Ishikawa (cell line): ENCODE results near the gene DENND1B.

Experiments used
- CEBPB ChIP-seq: IDR thresholded peaks from 2 replicates; pipeline ENCODE4 v1.6.1; 2012
- CREB1 ChIP-seq: IDR thresholded peaks from 2 replicates; pipeline ENCODE4 v1.6.1; 2012; ENCODE audit warnings: low read depth
- EP300 ChIP-seq: IDR thresholded peaks from 2 replicates; pipeline ENCODE4 v1.6.1; 2012; ENCODE audit warnings: borderline replicate concordance
- FOXM1 ChIP-seq: IDR thresholded peaks from 2 replicates; pipeline ENCODE4 v1.6.1; 2012; ENCODE audit warnings: low read depth, borderline replicate concordance
- NFIC ChIP-seq: IDR thresholded peaks from 2 replicates; pipeline ENCODE4 v1.6.1; 2012
- RAD21 ChIP-seq: IDR thresholded peaks from 2 replicates; pipeline ENCODE4 v1.6.1; 2012; ENCODE audit warnings: low read depth
- TAF1 ChIP-seq: IDR thresholded peaks from 2 replicates; pipeline ENCODE4 v1.6.1; 2012; ENCODE audit warnings: low read depth, mild to moderate bottlenecking
- TCF12 ChIP-seq: IDR thresholded peaks from 2 replicates; pipeline ENCODE4 v1.6.1; 2012; ENCODE audit warnings: low read depth
- TEAD4 ChIP-seq: IDR thresholded peaks from 2 replicates; pipeline ENCODE4 v1.6.1; 2012
- YY1 ChIP-seq: IDR thresholded peaks from 2 replicates; pipeline ENCODE4 v1.6.1; 2012; ENCODE audit warnings: low read depth
- ZBTB7A ChIP-seq: IDR thresholded peaks from 2 replicates; pipeline ENCODE4 v1.6.1; 2012; ENCODE audit warnings: low read depth
- TF ChIP-seq, protein P1 (sequence below): IDR thresholded peaks from 2 replicates; pipeline ENCODE4 v1.6.1; 2012
- TF ChIP-seq, protein P2 (sequence below): IDR thresholded peaks from 2 replicates; pipeline ENCODE4 v1.6.1; 2012; ENCODE audit warnings: low read depth, mild to moderate bottlenecking
- TF ChIP-seq, protein P3 (sequence below): IDR thresholded peaks from 2 replicates; pipeline ENCODE4 v1.6.1; 2012

DNA sequence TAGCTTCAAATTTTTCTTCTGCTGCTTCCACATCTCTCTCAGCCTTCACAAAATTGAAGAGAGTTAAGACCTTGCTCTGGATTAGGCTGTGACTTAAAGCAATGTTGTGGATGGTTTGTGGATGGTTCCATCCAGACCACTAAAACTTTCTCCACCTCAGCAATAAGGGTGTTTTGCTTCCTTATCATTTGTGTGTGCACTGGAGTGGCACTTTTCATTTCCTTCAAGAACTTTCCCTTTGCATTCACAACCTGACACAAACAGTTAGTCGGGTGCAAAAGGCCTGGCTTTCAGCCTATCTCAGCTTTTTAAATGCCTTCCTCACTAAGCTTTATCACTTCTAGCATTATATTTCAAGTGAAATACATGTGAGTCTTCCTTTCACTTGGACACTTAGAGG is 30.3 kb downstream of the DENND1B start:
- TF ChIP-seq, protein P1, sequence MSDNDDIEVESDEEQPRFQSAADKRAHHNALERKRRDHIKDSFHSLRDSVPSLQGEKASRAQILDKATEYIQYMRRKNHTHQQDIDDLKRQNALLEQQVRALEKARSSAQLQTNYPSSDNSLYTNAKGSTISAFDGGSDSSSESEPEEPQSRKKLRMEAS: no peak
- no peak for TF ChIP-seq YY1
- TF ChIP-seq TCF12: no peak
- no peak for TF ChIP-seq CREB1
- TF ChIP-seq TAF1: no peak
- no peak for TF ChIP-seq ZBTB7A
- no peak for TF ChIP-seq FOXM1
- TF ChIP-seq, protein P2, sequence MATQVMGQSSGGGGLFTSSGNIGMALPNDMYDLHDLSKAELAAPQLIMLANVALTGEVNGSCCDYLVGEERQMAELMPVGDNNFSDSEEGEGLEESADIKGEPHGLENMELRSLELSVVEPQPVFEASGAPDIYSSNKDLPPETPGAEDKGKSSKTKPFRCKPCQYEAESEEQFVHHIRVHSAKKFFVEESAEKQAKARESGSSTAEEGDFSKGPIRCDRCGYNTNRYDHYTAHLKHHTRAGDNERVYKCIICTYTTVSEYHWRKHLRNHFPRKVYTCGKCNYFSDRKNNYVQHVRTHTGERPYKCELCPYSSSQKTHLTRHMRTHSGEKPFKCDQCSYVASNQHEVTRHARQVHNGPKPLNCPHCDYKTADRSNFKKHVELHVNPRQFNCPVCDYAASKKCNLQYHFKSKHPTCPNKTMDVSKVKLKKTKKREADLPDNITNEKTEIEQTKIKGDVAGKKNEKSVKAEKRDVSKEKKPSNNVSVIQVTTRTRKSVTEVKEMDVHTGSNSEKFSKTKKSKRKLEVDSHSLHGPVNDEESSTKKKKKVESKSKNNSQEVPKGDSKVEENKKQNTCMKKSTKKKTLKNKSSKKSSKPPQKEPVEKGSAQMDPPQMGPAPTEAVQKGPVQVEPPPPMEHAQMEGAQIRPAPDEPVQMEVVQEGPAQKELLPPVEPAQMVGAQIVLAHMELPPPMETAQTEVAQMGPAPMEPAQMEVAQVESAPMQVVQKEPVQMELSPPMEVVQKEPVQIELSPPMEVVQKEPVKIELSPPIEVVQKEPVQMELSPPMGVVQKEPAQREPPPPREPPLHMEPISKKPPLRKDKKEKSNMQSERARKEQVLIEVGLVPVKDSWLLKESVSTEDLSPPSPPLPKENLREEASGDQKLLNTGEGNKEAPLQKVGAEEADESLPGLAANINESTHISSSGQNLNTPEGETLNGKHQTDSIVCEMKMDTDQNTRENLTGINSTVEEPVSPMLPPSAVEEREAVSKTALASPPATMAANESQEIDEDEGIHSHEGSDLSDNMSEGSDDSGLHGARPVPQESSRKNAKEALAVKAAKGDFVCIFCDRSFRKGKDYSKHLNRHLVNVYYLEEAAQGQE: no peak
- TF ChIP-seq NFIC: no peak
- no peak for TF ChIP-seq EP300
- TF ChIP-seq CEBPB: no peak
- no peak for TF ChIP-seq RAD21
- TF ChIP-seq, protein P3, sequence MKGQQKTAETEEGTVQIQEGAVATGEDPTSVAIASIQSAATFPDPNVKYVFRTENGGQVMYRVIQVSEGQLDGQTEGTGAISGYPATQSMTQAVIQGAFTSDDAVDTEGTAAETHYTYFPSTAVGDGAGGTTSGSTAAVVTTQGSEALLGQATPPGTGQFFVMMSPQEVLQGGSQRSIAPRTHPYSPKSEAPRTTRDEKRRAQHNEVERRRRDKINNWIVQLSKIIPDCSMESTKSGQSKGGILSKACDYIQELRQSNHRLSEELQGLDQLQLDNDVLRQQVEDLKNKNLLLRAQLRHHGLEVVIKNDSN: no peak
- TF ChIP-seq TEAD4: no peak
